HG02981 (cell line): ENCODE data around the gene AGBL4.

Experiments used
- ATAC-seq: cut with Tn5 transposase; IDR thresholded peaks from one replicate; pipeline ENCODE4 v1.9.1; 2021; ENCODE audit warnings: mild to moderate bottlenecking, moderate library complexity; ENCODE audit not compliant: unreplicated experiment

The AGBL4 gene

GRCh38 chr1:48948562-48948961 is 1075.2 kb downstream of the AGBL4 start:
- ATAC-seq, result no peak

GRCh38 chr1:48947761-48948537 is 1075.8 kb downstream of the AGBL4 start:
- ATAC-seq, result no peak

DNA sequence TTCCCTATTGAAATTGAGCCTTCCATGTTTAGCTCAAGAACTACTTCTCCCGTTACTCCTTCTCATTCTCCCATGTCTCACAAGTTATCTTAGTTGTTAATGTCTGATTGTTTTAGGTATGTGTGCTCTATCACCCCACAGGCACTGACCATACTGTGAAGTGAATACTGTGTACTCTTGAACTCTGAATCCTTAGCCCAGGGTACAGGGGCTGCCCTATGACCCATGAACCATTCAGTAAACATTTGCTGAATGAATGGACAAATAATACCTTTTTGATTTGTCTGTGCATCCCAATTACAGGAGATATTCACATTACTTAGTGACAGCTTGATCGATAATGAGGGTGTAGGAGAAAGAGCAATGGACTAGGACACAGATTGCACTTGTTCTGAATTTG is 1077.7 kb downstream of the AGBL4 start:
- no peak for ATAC-seq

- ATAC-seq, result no peak
These were observed 1078.9 kb downstream of the AGBL4 start for GRCh38 chr1:48944811-48945210.

DNA sequence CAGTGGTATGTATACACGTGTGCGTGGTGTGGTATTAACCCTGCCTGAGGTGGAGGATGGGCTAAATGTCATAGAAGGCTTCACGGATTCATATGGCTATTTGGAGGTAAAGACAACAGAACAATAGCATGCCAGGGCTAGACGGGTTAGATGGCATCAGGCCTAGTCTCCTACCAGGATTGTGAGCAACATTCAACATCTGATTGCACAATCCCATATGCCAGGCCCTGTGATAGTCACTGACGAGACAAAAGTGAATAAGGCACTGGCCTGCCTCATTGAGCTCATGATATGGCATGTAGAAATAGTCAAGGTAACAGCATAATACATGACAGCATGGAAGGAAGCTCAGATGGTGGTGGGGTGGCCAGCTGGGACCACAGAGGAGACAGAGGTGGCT is 1079.9 kb downstream of the AGBL4 start:
- ATAC-seq, result no peak

- ATAC-seq, result no peak
These were observed 1080.4 kb downstream of the AGBL4 start for GRCh38 chr1:48943393-48943792.

DNA sequence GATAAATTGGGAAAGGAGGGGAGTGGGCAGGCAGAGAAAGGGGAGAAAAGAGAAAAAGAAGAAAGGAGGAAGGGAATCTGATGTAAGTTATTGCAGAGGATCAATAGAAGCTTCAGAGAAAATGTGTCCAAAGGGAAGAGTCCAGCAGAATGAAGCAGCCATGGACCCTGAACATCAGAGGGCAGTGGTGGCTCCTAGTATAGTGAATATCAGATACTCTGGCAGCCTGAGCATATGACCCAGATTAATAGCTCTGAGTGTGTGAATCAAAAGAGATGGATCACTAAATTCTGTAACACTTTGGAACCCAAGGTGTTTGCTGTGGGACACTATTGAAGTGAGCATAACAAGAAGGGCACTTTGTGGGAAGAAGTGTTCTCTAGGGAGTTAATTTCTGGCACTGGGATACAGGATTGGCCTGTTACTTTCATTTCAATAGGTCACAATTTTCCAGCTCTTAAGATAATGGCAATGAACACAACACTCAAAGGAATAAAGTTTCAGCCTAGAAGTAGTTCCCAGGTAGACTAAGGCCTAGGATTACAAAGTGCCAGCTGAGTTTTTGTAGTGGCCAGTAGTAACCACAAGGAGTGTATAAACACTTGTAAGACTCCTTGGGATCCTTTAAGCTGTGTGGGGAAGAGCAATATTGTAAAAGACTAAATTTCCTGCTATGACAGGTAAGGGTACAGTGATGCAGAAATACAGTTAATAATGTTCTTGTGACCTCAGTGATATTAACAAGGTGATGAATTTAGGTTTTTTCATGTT is 1082.6 kb downstream of the AGBL4 start:
- no peak for ATAC-seq

DNA sequence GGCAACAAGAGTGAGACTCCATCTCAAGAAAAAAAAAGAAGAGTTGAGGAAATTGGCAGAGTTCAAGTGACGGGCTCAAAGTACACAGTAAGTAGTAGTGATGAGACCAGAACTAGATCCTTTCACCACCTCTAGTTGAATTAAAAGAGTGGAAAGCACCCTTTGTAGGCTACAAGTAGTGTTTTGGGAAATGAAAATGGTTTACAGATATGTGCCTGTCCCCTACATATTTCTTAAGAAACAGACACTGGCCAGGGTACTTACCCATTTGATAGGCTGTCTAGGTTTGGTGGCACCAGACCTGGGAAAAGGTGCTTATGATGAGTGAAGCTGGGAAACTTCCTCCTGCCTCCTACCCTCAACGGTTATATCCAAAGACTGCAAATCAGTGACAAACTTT is 1083.4 kb downstream of the AGBL4 start:
- no peak for ATAC-seq

- no peak for ATAC-seq
These were observed 1083.9 kb downstream of the AGBL4 start for GRCh38 chr1:48939828-48940227.

DNA sequence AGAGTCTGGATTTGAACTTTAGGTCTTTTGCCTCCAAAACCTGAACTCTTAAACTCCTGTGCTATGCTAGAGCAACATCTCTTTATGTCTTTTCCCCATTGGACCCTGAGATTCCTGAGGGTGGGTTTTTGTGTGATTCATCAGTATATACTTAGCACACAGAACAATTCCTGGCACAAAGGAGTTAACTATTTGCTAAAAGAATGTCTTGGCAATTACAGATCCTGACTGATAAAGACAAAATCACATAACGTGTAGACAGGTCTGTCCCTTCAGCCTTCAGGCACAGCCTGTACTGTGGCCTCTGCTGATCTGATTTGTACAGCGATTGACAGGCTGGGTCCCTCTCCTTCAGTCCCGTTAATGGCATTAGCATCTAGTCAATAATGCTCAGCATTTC is 1084.7 kb downstream of the AGBL4 start:
- no peak for ATAC-seq

DNA sequence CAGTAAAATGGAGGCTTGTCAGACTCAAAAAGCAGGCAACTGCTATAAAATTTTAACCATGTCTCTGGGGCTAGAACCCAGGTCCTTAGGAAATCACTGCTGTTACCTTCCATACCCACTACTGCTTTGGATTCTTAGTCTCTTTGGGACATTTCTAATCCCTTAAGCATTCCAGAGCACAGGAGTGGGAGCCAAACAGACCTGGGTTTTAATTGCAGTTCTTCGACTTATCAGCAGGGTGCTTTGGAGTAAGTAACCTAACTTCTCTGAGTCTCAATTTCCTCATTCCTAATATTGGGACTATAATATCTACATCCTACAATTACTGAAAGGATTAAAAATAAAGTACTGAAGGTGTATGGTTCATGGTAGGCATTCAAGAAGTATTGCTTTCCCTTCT is 1086.0 kb downstream of the AGBL4 start:
- ATAC-seq, result no peak

GRCh38 chr1:48936436-48936835 is 1087.3 kb downstream of the AGBL4 start:
- ATAC-seq, result no peak

GRCh38 chr1:48932366-48932765 is 1091.4 kb downstream of the AGBL4 start:
- ATAC-seq, result no peak

GRCh38 chr1:48931506-48932192 is 1092.1 kb downstream of the AGBL4 start:
- ATAC-seq, result no peak

GRCh38 chr1:48930011-48930410 is 1093.7 kb downstream of the AGBL4 start:
- no peak for ATAC-seq

- ATAC-seq, result no peak
These were observed 1099.7 kb downstream of the AGBL4 start for GRCh38 chr1:48924099-48924498.

GRCh38 chr1:48923116-48923515 is 1100.6 kb downstream of the AGBL4 start:
- ATAC-seq, result no peak

DNA sequence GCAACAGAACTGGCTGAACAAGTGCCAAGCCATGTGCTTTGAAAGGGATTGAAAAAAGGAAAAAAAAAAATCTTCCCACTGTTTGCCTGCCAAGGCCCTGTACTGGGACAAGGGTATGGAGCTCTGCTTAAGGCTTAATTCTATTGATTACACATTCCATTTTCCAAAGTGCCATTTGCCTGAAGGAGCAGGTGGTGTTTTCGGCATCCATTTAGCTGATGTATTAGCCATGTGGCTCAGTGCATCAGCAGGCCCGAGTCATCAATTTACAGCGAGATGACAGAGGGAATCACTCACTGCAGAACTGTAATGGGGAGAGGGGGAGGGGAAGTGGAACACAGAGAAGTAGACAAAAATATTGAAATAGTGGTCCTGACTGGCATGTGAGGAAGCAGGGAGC is 1102.9 kb downstream of the AGBL4 start:
- no peak for ATAC-seq

- no peak for ATAC-seq
These were observed 1105.7 kb downstream of the AGBL4 start for GRCh38 chr1:48917901-48918603.

- no peak for ATAC-seq
These were observed 1106.7 kb downstream of the AGBL4 start for GRCh38 chr1:48917070-48917454.
